ENCODE data around the gene ARMCX6.
"Not testable (repeated sequence)": the region's sequence is repeated elsewhere in the genome, so short reads cannot be mapped to it uniquely, and the experiment has no call there.

- not testable (repeated sequence) for TF ChIP-seq CTCF (IDR thresholded peaks at IDR 0.05; ENCODE audit: poor library complexity); EZH2 (IDR thresholded peaks at IDR 0.05; ENCODE audit: borderline replicate concordance); EZH2phosphoT487 (IDR thresholded peaks at IDR 0.05; ENCODE audit: low read depth, severe bottlenecking, unreplicated experiment)
Measured at GRCh38 chrX:101599592-101599991, 18.2 kb downstream of the ARMCX6 start.

All from hepatocyte (in vitro differentiated cells).